GM18505 (cell line): Measurements from ENCODE around the gene SGCE.
"Not testable (repeated sequence)": the region's sequence is repeated elsewhere in the genome, so short reads cannot be mapped to it uniquely, and the experiment has no call there.

ENCODE experiments used
- ATAC-seq: cut with Tn5 transposase; IDR thresholded peaks from one replicate; pipeline ENCODE4 v1.9.1; 2021; ENCODE audit not compliant: unreplicated experiment
- POLR2A ChIP-seq: IDR thresholded peaks from 4 replicates; pipeline ENCODE4 v1.6.1; 2011; ENCODE audit warnings: borderline replicate concordance; ENCODE audit not compliant: insufficient read depth, insufficient read length; ENCODE audit errors: extremely low read depth

SGCE gene, protein sequence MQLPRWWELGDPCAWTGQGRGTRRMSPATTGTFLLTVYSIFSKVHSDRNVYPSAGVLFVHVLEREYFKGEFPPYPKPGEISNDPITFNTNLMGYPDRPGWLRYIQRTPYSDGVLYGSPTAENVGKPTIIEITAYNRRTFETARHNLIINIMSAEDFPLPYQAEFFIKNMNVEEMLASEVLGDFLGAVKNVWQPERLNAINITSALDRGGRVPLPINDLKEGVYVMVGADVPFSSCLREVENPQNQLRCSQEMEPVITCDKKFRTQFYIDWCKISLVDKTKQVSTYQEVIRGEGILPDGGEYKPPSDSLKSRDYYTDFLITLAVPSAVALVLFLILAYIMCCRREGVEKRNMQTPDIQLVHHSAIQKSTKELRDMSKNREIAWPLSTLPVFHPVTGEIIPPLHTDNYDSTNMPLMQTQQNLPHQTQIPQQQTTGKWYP

DNA sequence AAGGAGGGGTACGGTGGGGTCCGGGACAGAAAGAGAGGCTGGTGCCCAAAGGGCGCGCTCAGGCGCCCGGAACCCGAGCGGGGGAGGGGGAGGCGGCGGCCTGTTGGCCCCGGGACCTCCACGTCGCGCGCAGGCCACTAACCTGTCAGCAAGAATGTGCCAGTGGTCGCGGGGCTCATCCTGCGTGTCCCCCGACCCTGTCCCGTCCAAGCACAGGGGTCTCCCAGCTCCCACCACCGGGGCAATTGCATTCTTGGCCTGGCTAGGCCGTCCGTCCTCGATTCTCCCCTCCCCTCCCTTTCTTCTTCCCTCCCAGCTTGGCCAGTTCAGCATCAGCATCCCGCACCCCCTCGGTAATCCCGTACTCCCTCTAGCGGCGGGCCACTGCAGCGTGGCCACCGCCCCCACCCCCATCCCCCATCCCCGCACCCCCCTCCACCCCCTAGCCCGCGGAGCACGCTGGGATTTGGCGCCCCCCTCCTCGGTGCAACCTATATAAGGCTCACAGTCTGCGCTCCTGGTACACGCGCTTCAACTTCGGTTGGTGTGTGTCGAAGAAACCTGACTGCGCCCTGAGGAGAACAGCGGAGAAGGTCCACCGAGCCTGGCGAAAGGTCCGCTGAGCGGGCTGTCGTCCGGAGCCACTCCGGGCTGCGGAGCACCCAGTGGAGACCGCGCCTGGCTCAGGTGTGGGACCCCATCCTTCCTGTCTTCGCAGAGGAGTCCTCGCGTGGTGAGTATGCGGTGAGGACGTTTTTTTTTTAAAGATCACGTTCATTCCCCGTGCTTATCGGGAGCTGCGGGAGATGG, at the start of gene SGCE:
SGCE (minus strand) TSS at position 286 of the 810 bp plus-strand sequence; CDS start at position 251, 35 bp downstream.
- TF ChIP-seq POLR2A = peak; percentile 91
- ATAC-seq = peak; percentile 19

DNA sequence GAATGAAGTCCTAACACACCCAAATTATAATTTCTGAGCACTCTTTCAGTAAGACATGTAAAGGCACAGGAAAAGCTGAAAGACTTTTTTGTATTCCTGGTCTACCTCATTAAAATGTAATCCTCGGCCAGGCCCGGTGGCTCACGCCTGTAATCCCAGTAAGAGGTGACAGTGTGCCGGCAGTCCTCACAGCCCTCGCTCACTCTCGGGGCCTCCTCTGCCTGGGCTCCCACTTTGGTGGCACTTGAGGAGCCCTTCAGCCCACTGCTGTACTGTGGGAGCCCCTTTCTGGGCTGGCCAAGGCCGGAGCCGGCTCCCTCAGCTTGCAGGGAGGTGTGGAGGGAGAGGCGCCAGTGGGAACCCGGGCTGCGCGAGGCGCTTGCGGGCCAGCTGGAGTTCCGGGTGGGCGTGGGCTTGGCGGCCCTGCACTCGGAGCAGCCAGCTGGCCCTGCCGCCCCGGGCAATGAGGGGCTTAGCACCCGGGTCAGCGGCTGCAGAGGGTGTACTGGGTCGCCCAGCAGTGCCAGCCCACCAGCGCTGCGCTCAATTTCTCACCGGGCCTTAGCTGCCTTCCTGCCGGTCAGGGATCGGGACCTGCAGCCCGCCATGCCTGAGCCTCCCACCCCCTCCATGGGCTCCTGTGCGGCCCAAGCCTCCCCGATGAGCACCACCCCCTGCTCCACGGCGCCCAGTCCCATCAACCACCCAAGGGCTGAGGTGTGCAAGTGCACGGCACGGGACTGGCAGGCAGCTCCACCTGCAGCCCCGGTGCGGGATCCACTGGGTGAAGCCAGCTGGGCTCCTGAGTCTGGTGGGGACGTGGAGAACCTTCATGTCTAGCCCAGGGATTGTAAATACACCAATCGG, 49.5 kb upstream of the SGCE start:
- not testable (repeated sequence) for ATAC-seq

DNA sequence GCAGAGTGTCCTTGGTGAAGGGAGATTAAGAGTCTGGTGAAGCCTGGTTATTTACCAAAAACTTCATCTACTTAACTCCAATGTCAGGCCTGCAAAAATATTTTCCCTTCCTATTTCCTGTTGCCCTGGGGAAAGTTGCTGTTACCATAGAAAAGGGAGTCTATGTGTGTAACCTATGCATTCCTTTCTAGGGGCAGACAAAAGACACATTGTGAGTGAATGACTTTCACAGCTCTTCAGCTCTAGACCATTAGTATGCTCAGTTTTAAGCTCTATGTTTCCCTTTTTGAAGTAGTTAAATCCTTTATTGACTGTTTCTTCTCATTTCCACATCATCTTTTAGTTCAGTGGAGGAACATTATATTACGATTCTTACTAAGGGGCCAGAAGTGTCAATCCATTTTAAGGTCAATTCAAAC, 45.6 kb upstream of the SGCE start:
- ATAC-seq = no peak
- no peak for TF ChIP-seq POLR2A

DNA sequence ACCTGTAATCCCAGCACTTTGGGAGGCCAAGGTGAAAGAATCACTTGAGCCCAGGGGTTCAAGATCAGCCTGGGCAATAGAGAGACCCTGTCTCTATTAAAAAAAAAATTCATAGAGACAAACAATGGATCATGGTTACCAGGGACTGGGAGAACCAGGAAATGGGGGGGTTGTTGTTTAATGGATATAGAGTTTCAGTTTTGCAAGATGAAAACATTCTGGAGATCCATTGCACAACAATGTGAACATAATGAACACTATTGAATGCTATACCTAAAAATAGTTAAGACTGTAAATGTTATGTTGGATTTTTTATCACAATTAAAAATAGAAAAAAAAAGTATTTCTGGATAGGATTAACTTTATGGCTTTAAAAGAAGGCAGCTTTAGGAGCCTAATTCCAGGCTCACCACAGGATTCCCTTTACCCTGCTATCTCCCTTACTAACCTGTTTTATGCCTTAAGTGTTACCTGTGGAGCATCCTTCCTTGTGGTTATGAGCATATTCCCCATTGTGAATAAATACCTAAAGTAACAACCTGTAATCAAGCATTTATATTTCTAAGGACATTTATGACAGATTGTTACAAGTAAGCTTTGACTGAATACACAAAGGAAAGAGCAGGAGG, 45.1 kb upstream of the SGCE start:
- no peak for ATAC-seq
- TF ChIP-seq POLR2A = no peak

DNA sequence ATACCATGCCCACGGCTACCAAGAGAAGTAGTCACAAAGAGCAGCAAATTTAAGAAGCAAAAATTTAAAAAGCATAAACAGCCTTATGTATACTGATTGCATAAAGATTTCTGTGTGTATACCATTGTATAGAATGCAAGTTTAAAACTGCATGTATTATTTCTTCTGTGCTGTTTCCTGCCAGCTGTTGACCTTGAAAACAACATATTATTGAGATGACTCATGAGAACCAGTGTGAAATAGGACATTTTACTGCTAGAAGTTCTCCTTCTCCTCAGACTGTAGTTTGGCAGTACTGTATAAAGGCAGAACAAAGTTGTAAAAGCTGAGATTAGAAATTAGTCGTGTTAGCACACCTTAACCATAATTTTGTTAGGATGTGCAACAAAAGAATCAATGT, 42.3 kb upstream of the SGCE start:
- no peak for TF ChIP-seq POLR2A
- no peak for ATAC-seq

DNA sequence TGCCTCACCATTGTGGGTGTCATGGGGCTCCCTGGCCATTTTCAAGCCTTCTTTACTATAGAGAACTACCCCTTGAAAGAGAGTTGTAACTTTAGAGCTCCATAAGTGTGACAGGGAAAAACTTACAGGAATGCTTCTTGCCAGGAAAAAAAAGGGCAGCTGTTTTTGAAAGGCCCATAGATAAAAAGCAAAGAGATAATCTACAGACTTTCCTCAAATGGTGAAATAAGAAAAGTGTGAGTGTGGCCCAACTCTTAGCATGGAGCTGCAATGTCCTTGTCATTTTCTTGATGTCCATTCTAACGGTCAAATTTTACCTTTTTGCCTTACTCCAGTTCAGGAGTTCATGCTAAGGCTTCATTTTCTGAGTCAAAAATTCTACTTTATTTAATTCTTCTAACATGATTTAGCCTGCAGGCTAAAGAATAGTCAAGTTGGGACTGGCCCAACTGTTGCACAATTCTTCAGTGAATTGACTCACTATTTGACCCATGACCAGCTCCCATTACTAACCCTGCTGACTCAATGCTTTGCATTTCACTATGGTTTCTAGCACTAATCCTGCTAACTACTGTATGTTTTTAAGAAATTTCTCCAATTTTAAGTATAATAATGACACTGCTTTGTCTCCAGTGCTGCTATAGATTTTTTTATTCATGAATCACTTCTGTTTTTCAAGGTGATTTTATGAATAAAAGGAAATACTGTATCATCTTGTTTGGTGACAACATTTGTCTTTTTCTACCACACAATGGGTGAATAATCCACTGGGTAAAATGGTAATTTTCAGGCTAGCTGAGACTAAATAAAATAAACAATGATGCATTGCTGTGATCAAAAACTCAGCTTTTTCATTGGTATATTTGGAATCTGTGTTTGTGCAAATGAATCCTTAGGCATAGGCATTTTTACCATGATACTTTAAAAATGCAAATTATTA, 41.4 kb upstream of the SGCE start:
- ATAC-seq = no peak
- no peak for TF ChIP-seq POLR2A

DNA sequence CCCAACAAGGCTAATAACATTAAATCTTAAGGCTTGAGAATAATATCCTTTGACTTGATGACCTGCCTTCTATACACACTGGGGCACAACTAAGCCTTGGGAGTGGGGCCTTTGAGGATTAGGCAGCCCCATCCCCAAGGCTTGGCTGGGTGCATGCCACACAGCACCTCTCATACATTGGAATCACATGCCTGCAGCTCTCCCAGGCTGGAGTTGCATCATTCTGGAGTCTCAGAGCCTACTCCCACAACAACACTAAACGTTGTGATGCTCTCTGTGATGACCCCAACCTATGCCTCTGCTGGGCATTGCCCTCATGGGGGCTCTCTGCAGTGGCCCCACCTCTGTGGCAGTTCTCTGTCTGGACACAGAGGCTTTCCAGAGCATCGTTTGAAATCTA, 31.9 kb upstream of the SGCE start:
- no peak for TF ChIP-seq POLR2A
- ATAC-seq = no peak

DNA sequence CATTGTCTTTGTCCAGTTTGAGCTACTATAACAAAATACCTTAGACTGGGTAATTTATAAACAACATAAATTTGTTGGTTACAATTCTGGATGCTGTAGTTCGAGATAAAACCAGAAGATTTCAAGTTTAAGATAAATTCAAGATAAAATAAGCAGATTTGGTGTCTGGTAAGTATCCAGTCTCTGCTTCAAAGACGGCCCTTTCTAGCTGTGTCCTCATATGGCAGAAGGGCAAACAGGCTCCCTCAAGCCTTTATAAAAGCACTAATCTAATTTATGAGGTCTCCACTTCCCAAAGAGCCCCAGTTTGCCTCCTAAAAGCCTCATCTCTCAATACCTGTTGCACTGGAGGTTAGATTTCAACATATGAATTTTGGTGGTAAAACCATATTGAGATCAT, 31.1 kb upstream of the SGCE start:
- no peak for ATAC-seq
- TF ChIP-seq POLR2A = no peak

DNA sequence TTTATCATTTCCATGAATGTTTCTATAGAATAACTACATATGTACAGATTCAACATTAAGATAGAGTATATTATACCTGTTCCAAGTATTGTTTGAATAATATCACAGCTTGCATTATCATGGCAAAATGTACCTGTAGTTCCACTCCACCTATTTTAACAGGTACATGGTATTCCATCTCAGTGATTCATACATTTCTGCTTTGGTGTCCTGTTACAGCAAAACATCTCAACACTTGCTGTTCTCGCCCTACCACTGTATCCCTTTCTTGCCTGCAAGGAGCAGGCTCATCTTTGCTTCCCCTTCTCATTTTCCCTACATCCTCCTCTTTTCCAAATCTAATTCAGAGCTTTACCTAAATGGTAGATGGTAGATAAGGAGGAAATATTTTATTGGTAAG, 27.1 kb upstream of the SGCE start:
- ATAC-seq = no peak
- TF ChIP-seq POLR2A = no peak

DNA sequence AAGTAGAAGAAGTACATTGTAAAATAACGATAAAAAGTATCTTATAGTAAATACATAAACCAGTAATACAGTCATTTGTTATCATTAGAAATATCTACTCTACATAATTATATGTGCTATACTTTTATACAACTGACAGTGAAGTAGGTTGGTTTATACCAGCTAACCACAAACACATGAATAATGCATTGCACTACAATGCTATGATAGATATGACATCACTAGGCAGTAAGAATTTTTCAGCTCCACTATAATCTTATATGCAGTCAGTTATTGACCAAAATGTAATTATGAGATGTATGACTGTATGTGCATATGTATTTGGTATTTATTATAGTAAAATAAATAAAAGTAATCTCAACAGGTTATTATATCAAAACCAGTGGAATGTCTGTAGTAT, 23.4 kb upstream of the SGCE start:
- ATAC-seq = no peak
- TF ChIP-seq POLR2A = no peak

DNA sequence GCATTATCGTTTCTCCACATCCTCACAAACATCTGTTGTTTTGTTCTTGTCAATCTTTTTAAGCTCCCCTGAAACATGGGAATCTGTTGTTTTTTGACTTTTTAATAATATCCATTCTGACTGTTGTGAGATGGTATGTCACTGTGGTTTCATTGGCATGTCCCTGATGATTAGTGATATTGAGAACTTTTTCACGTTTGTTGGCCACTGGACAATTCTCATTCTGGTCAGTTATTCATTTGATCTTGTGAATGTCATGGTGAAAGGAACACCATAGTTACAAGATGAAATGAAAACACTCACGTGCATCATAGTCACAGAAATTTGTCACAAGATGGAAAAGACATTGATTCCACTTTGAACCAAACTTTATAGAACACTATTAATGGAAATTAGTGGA, 20.5 kb upstream of the SGCE start:
- no peak for ATAC-seq
- no peak for TF ChIP-seq POLR2A

DNA sequence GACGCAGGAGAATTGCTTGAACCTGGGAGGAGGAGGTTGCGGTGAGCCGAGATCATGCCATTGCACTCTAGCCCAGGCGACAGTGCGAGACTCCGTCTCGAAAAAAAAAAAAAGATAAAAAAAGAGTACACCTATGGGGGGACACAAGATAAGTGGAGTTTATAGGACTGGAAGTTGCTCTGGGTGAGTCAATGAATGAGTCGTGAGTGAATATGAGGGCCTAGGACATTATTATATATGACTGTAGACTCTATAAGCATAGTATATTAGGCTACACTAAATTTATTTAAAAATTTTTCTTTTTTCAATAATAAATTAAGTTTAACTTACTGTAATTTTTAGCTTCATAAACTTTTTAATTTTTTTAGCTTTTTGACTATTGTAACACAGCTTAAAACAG, 19.4 kb upstream of the SGCE start:
- TF ChIP-seq POLR2A = no peak
- no peak for ATAC-seq
